SJSA1 (cell line): ENCODE data around the gene MIER2. TPM values are rescaled to one million over a fixed set of nuclear protein-coding genes. Genes with fewer than 3 reads are reported as not detected.
"Not testable (repeated sequence)": the region's sequence is repeated elsewhere in the genome, so short reads cannot be mapped to it uniquely, and the experiment has no call there.

Experiments used
- DNase-seq, 2 experiments: peaks; one replicate each; pipeline ENCODE4 v3.0.0-alpha.2; 2015 to 2020; ENCODE audit warnings: low spot score in 2 of 2, low read depth in 1 of 2
- H3K27ac ChIP-seq: fragments of 250-450 bp; sonication (Bioruptor Pico); 2 replicates; pipeline ENCODE4 v1.5.1; 2020; ENCODE audit warnings: mild to moderate bottlenecking, moderate library complexity
- H3K27me3 ChIP-seq: fragments of 250-450 bp; sonication (Bioruptor Pico); replicated peaks from 2 replicates; pipeline ENCODE4 v1.5.1; 2020; ENCODE audit warnings: mild to moderate bottlenecking, moderate library complexity
- H3K36me3 ChIP-seq: fragments of 250-450 bp; sonication (Bioruptor Pico); 2 replicates; pipeline ENCODE4 v1.5.1; 2020; ENCODE audit warnings: mild to moderate bottlenecking
- H3K4me1 ChIP-seq: fragments of 250-450 bp; sonication (Bioruptor Pico); replicated peaks from 2 replicates; pipeline ENCODE4 v1.6.1; 2021; ENCODE audit warnings: mild to moderate bottlenecking
- H3K4me3 ChIP-seq: fragments of 250-450 bp; sonication (Bioruptor Pico); 2 replicates; pipeline ENCODE4 v1.5.1; 2020; ENCODE audit warnings: mild to moderate bottlenecking
- H3K9me3 ChIP-seq: fragments of 250-450 bp; sonication (Bioruptor Pico); replicated peaks from 2 replicates; pipeline ENCODE4 v1.5.1; 2020; ENCODE audit warnings: mild to moderate bottlenecking
- total RNA-seq: library from RNA; depleted of rRNA; stranded (reverse); fragments of >200 nt; shearing (Covaris generic); gene quantifications from 2 replicates; pipeline ENCODE4 v1.2.3, GENCODE V29; 2014

MIER2 gene
- total RNA-seq, 1 experiment from 2014 or later = 19.9 TPM

DNA sequence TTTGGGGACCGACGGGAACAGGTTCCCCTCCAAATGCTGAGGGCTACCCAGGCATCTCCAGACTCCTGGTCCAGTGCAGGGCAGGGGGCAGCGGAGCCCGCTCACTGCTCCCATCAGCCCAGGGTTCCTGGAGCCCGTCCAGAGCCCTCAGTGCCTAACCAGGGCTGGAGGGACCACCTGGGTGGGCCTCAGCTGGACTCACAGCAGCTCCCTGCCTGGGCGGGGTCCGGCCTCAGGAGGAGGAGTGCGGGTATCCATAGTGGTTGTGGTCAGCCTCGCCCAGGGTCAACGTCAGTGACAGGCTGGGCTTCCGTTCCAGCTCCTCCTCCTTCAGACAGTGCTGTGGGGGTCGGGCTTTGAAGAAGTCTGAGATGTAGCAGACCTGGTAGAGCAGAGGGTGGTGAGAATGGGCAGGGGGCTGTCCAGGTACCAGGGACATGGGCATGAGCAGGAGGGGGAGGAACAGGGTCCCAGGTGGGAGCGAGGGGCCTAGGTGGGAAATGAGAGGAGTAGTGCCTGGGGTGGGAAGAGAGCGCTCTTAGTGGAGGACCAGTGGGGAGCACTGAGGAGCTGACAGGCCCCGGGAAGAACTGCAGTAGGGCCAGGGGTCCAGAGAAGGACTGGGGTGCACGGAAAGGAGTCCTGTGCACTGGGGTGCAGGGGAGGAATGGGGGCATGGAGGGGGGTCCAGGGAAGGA lies 63.3 kb downstream of the MIER2 start:
- Histone ChIP-seq H3K27ac (no peak overlapping the region), H3K27me3 (no peaks in the 10 kb centered on the region), H3K9me3 (no peaks in the 10 kb centered on the region), H3K4me3 (no peak overlapping the region), H3K4me1 (no peaks in the 10 kb centered on the region), H3K36me3 (no peaks in the 10 kb centered on the region)
- DNase-seq = no peak

DNA sequence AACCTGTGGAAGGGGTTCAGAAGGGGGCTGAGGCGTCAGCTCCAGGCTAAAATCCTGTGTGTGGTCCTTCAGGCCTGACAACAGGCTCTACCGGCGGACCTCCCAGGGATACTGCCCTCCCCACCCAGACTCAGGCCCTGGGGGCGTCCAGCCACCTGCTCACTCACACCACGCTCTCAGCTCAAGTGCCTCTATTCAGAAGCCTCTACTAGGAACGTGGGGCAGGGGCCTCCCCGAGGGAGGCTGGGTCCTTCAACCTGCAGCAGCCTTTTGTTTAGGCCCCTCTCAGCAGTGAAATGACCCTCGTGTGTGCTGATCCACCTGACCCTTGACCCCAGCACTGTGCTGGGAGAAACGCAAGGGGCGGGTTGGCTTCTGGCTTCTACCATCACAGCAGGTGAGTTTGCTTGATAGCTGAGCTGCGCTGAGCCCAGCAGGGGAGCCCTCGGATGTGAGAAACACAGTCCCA lies 64.0 kb downstream of the MIER2 start:
- no peak overlapping the region for H3K4me3 ChIP-seq
- no peaks in the 10 kb centered on the region for H3K9me3 ChIP-seq
- no peaks in the 10 kb centered on the region for H3K4me1 ChIP-seq
- H3K27me3 ChIP-seq = no peaks in the 10 kb centered on the region
- no peak overlapping the region for H3K27ac ChIP-seq
- no peak for DNase-seq
- no peaks in the 10 kb centered on the region for H3K36me3 ChIP-seq

DNA sequence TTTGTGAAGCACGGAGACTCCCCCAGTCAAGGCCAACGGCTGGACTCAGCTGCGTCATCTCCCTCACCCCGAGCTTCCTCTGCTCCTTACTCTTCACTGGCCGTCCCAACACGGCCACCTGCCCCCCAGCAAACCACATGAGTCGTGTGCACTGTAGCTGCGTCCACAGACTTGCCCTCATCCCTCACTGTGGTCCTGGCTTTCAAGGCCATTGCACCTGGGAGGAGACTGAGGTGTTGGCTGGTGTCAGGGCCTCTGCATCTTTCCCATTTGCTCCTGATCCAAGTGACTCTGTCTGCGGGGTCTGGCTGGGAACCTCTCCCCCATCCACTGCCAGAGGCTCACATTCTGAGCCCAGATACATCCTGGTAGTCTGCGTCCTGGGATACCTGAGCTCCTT lies 64.9 kb downstream of the MIER2 start:
- Histone ChIP-seq H3K4me1 (no peaks in the 10 kb centered on the region), H3K27me3 (no peaks in the 10 kb centered on the region), H3K27ac (no peak overlapping the region), H3K4me3 (no peak overlapping the region), H3K9me3 (no peaks in the 10 kb centered on the region), H3K36me3 (no peaks in the 10 kb centered on the region)
- no peak for DNase-seq

DNA sequence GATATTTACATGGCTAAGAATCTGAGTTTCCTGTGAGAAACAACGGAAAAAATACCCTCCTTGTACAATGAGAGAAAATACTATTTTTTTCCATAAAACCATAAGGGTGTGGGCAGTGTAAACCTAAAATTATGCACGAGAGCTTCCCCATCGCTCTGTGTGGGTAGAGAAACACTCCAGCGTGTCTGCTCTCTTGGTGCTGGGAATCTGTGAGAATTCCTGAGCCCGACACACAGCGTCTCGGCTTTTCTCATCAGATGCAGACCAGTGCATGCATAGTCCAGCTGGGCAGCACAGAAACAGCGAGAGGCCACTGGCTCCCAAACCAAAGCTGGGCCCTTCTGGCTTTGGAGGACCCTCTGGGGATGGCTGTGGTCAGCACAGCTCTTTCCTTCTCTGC lies 65.4 kb downstream of the MIER2 start:
- DNase-seq = no peak
- no peaks in the 10 kb centered on the region for H3K9me3 ChIP-seq
- H3K4me1 ChIP-seq = no peaks in the 10 kb centered on the region
- no peaks in the 10 kb centered on the region for H3K27me3 ChIP-seq
- H3K4me3 ChIP-seq = no peak overlapping the region
- H3K36me3 ChIP-seq = no peaks in the 10 kb centered on the region
- H3K27ac ChIP-seq = no peak overlapping the region

DNA sequence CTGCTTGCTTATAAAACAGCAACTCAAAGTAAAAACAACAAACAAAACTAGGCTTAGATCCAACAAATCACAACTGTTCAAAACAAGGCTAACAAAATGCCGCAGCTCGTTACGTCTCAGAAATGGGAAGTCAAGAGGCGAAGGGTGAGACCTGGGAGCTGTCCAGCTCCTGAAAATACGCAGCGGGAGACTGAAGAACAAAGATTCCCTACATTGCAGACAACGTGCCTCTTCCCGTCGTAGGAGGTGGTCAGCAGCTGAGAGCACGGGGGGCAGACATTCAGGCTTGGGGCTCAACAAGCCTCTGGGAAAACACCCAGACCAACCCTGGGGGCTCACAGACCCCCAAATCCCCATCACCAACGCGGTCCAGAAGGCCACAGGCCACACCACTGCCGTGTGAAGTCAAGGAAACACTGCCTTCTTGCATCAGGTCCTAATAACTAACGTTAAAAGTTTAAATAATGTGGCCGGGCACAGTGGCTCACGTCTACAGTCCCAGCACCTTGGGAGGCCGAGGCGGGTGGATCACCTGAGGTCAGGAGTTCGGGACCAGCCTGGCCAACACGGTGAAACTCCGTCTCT lies 66.9 kb downstream of the MIER2 start:
- DNase-seq = no peak
- Histone ChIP-seq H3K9me3 (no peaks in the 10 kb centered on the region), H3K27me3 (no peaks in the 10 kb centered on the region), H3K4me3 (no peak overlapping the region), H3K36me3 (no peaks in the 10 kb centered on the region), H3K27ac (no peak overlapping the region), H3K4me1 (no peaks in the 10 kb centered on the region)

DNA sequence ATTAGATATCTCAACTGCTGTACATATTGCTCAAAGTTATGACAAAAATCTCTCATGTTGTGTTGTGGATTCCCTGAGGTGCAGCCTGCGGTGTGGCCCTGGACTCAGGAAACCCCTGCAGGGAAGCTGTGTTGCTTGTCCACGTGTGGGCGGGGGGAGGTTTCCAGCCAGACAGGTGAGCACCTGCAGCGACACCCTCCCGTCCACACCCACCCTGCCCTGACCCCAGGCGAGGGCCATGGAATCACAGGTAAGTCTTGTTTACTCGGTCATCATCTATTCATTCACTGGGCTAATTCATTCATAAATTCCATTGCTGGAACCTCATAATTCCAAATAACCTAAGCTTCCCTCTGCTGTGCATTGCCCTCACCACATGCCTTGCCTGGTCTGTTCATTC lies 67.5 kb downstream of the MIER2 start:
- DNase-seq = no peak
- H3K27me3 ChIP-seq = no peaks in the 10 kb centered on the region
- H3K4me1 ChIP-seq = no peaks in the 10 kb centered on the region
- no peaks in the 10 kb centered on the region for H3K36me3 ChIP-seq
- H3K9me3 ChIP-seq = no peaks in the 10 kb centered on the region
- H3K4me3 ChIP-seq = no peak overlapping the region
- no peak overlapping the region for H3K27ac ChIP-seq

DNA sequence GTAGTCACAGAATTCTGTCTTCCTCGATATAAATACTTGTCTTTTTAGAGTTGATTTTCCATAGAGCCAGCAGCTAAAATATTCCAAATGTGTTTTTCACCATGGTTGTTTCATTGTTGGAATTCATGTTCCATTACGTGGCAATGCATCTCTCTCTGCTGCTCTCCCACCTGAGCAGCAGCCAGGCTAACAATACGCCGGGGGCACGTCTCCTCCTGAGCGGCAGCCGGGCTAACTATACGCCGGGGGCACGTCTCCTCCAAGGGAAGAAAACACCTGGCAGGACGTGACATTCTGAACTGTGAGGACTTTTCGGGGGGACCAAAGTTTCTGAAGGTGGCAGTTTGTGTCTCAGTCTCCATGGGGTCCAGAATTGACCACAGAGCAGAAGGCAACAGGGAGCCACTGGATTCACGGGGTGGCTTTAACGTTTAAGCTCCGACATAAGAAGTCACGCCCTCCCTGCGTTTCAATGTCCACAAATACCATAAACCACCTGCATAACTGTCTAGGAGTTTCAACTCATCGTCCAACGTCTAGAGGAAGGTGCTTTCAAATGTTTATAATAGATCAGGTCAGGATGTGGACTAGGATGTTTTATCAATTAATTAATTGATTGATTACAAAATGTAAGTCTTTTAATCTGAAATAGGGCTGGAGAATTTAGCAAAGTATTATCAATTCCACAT lies 68.5 kb downstream of the MIER2 start:
- Histone ChIP-seq H3K4me1 (no peaks in the 10 kb centered on the region), H3K9me3 (no peaks in the 10 kb centered on the region), H3K27me3 (no peaks in the 10 kb centered on the region), H3K4me3 (no peak overlapping the region), H3K27ac (no peak overlapping the region), H3K36me3 (no peaks in the 10 kb centered on the region)
- no peak for DNase-seq

DNA sequence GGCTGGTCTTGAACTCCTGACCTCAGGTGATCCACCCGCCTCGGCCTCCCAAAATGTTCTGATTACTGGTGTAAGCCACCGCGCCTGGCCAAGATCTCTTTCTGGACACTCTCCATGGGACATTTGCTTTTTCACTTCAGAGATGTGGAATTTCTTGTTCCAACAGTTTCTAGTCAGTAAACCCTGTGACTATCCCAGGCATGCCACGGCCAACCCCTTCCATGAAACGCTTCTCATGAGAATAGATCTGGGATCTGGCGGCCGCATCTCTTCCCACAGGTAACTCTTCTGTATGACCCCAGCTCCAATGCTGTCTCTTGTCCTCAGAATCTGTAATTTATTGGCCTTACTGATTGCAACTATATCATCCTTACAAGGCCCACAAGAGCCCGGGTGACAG lies 69.6 kb downstream of the MIER2 start:
- no peak overlapping the region for H3K27ac ChIP-seq
- H3K4me3 ChIP-seq = no peak overlapping the region
- no peaks in the 10 kb centered on the region for H3K9me3 ChIP-seq
- no peaks in the 10 kb centered on the region for H3K36me3 ChIP-seq
- no peak for DNase-seq
- no peaks in the 10 kb centered on the region for H3K27me3 ChIP-seq
- H3K4me1 ChIP-seq = no peaks in the 10 kb centered on the region

DNA sequence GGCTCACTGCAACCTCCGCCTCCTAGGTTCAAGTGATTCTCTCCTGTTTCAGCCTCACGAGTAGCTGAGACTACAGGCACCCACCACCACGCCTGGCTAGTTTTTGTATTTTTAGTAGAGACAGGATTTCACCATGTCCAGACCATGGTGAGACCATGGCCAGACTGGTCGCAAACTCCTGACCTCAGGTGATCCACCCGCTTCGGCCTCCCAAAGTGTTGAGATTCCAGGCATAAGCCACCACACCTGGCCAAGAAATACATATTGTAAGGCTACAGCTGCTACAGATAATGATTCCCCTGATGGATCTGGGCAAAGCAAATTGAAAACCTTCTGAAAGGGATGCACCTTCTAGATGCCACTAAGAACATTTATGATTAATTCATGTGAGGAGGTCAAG lies 71.2 kb downstream of the MIER2 start:
- Histone ChIP-seq H3K4me1 (no peaks in the 10 kb centered on the region), H3K4me3 (no peak overlapping the region), H3K27ac (no peak overlapping the region), H3K27me3 (peaks cover 6% of the 10 kb centered on the region; the same call in 1 of the 2 replicates), H3K36me3 (no peaks in the 10 kb centered on the region), H3K9me3 (no peaks in the 10 kb centered on the region)
- no peak for DNase-seq

DNA sequence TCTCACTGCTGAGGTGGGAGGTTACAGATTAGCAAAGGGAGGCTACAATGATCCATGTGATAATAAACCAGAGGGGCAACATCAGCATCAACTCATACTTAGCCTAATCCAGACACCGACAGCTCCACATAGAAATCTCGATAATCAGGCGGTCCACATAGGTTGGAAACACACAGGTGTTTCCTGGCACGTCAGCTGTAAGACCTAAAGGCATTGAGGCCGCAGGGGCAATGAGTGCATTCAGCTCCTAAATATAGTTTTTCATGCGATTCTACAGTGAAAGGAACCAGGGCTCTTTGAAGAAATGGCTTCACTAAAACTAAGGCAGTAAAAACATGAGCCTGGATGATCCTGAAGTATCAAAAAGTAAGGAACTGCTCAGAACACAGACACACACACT lies 72.7 kb downstream of the MIER2 start:
- Histone ChIP-seq H3K27me3 (peaks cover 17% of the 10 kb centered on the region), H3K27ac (no peak overlapping the region), H3K36me3 (no peaks in the 10 kb centered on the region), H3K9me3 (peaks cover 4% of the 10 kb centered on the region; the same call in 1 of the 2 replicates), H3K4me1 (peaks cover 8% of the 10 kb centered on the region), H3K4me3 (no peak overlapping the region)
- no peak for DNase-seq

DNA sequence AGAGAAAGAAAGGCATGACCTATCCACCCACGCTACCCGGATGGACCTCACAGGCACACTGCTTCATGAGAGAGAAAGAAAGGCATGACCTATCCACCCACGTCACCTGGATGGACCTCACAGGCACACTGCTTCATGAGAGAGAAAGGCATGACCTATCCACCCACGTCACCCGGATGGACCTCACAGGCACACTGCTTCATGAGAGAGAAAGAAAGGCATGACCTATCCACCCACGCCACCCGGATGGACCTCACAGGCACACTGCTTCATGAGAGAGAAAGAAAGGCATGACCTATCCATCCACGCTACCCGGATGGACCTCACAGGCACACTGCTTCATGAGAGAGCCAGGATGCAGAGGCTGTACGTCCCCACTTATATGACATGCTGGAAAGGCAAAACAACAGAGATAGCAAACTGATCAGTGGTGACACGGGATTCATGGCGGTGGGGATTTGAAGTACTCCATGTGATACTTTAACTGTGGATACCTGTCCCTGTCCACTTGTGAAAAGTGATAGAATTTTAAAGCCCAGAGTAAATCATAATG lies 73.8 kb downstream of the MIER2 start:
- H3K36me3 ChIP-seq, H3K4me3 ChIP-seq, DNase-seq, H3K27ac ChIP-seq, H3K4me1 ChIP-seq, H3K9me3 ChIP-seq: not testable (repeated sequence)
- H3K27me3 ChIP-seq = peaks cover 27% of the 10 kb centered on the region

DNA sequence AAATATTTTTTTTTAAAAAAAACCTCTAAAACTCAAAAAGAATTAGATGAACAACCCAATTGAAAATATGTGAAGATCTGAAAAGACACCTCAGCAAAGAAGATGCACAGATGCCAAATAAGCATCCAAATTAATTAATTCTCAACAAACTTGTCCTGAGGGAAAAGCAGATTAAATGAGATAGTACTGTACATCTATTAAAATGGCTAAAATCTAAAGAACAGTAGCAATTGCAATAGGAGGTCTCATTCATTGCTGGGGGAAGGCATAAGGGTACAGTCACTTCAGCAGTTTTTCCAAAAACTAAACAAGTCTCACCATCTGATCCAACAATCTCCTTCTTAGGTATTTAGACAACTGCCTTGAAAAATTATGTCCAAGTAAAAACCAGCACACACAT lies 75.4 kb downstream of the MIER2 start:
- no peak overlapping the region for H3K4me3 ChIP-seq
- H3K4me1 ChIP-seq = peaks cover 10% of the 10 kb centered on the region
- H3K27ac ChIP-seq = no peak overlapping the region
- H3K27me3 ChIP-seq = peaks cover 39% of the 10 kb centered on the region
- no peak for DNase-seq
- H3K9me3 ChIP-seq = peaks cover 4% of the 10 kb centered on the region; the same call in 1 of the 2 replicates
- H3K36me3 ChIP-seq = no peaks in the 10 kb centered on the region

DNA sequence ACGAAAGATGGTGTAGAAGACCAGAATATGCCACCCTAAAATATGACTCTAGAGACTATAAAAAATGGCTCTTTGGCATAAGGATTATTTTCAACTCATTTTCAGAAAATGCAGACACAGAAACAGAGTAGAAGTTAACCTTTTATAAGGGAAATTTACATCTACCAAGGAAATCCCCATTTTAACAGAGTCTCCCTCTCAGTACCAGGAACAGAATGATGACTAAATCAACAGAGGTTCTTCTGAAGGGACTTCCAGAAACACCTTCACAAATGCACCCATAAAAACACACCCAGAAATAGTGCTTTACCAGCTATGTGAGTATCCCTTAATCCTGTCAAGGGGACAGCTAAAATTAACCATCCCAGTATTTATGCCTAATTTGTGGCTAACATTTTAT lies 82.5 kb downstream of the MIER2 start:
- no peak for DNase-seq
- no peaks in the 10 kb centered on the region for H3K36me3 ChIP-seq
- H3K4me3 ChIP-seq = no peak overlapping the region
- H3K27ac ChIP-seq = no peak overlapping the region
- H3K4me1 ChIP-seq = peaks cover 5% of the 10 kb centered on the region
- H3K9me3 ChIP-seq = peaks cover 2% of the 10 kb centered on the region; the same call in 1 of the 2 replicates
- peaks cover 30% of the 10 kb centered on the region for H3K27me3 ChIP-seq

DNA sequence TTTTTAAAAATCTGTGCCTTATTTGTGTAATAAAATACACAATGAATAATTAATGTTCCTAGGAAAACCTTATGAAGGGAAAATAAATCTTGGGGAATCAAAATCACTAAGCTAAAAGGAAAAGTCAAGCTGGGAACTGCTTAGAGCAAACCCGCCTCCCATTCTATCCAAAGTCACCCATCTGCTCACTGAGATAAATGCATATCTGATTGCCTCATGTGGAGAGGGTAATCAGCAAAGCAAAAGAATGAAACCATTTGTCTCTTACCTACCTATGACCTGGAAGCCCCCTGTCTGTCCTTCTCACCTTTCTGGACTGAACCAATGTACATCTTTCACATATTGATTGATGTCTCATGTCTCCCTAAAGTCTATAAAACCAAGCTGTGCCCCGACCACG lies 87.8 kb downstream of the MIER2 start:
- not testable (repeated sequence) for H3K9me3 ChIP-seq, H3K4me3 ChIP-seq, H3K4me1 ChIP-seq, H3K36me3 ChIP-seq, DNase-seq, H3K27ac ChIP-seq, H3K27me3 ChIP-seq
